CD4-positive, alpha-beta T cell treated with Interferon alpha-2 for 1 hour (primary cell): ENCODE results near the gene IDH3G.

Experiments used
- DNase-seq, 2 donors: peaks; one replicate each; pipeline ENCODE4 v3.0.0-alpha.2; 2020 to 2022

IDH3G gene

GRCh38 chrX:153784325-153784967, 9.7 kb downstream of the IDH3G start:
- no peak for DNase-seq

- DNase-seq: no peak
These were observed 10.7 kb downstream of the IDH3G start for GRCh38 chrX:153783378-153784013.

- no peak for DNase-seq
These were observed 11.3 kb downstream of the IDH3G start for GRCh38 chrX:153782871-153783270.

- no peak for DNase-seq
These were observed 11.9 kb downstream of the IDH3G start for GRCh38 chrX:153782313-153782712.

- DNase-seq: no peak
These were observed 12.6 kb downstream of the IDH3G start for GRCh38 chrX:153781428-153782047.

GRCh38 chrX:153780678-153781427, 13.3 kb downstream of the IDH3G start, which contains the start of gene SRPK3:
SRPK3 (plus strand) TSS chrX:153781041; CDS start chrX:153781087, 46 bp downstream.
- no peak for DNase-seq

- no peak for DNase-seq
These were observed 14.1 kb downstream of the IDH3G start for GRCh38 chrX:153779891-153780677.

GRCh38 chrX:153778684-153779101, 15.5 kb downstream of the IDH3G start:
- DNase-seq: no peak

- no peak for DNase-seq
These were observed 16.0 kb downstream of the IDH3G start for GRCh38 chrX:153778181-153778580.

GRCh38 chrX:153777261-153778090, 16.7 kb downstream of the IDH3G start:
- no peak for DNase-seq

- no peak for DNase-seq
These were observed 17.5 kb downstream of the IDH3G start for GRCh38 chrX:153776611-153777045.

GRCh38 chrX:153776120-153776599, 18.0 kb downstream of the IDH3G start:
- no peak for DNase-seq

- no peak for DNase-seq
These were observed 18.7 kb downstream of the IDH3G start for GRCh38 chrX:153775293-153776119.

- no peak for DNase-seq
These were observed 19.4 kb downstream of the IDH3G start for GRCh38 chrX:153774576-153775292.

GRCh38 chrX:153773741-153774575, 20.2 kb downstream of the IDH3G start:
- no peak for DNase-seq

GRCh38 chrX:153773218-153773611, 21.0 kb downstream of the IDH3G start:
- DNase-seq: no peak

GRCh38 chrX:153772316-153773217, 21.6 kb downstream of the IDH3G start:
- DNase-seq: no peak
